Neural progenitor cell (in vitro differentiated cells): ENCODE data around the gene DCLK2.

Experiments used
- CTCF ChIP-seq: fragments of 200-600 bp; sonication (generic); IDR thresholded peaks from 2 replicates; pipeline ENCODE4 v1.5.1; 2017; ENCODE audit warnings: antibody characterized with exemption, mild to moderate bottlenecking
- EZH2 ChIP-seq: fragments of 200-600 bp; sonication (generic); IDR thresholded peaks from 2 replicates; pipeline ENCODE4 v1.6.1; 2017; ENCODE audit warnings: antibody characterized with exemption, mild to moderate bottlenecking, moderate library complexity
- EZH2phosphoT487 ChIP-seq: fragments of 200-600 bp; sonication (generic); IDR thresholded peaks from 2 replicates; pipeline ENCODE4 v1.6.1; 2017; ENCODE audit warnings: antibody characterized with exemption

- TF ChIP-seq CTCF = no peak
- no peak for TF ChIP-seq EZH2
- TF ChIP-seq EZH2phosphoT487 = no peak
Observed at GRCh38 chr4:150244600-150244999, 166.4 kb downstream of the DCLK2 start.
